Esophagus muscularis mucosa (tissue), 4 donors: Measurements from ENCODE around the gene GINS1.

Experiments
- CTCF ChIP-seq, 3 experiments: fragments of 200-600 bp in 2 of 3; fragments of 450-650 bp in 1 of 3; sonication (generic) in 2 of 3; IDR thresholded peaks; one replicate each; pipeline ENCODE4 v1.5.1; 2017 to 2019; ENCODE audit warnings: antibody characterized with exemption in 3 of 3, mild to moderate bottlenecking in 2 of 3, moderate library complexity in 1 of 3
- EP300 ChIP-seq: sonication (generic); formaldehyde crosslinking; IDR thresholded peaks from one replicate; pipeline ENCODE4 v1.6.1; 2017; ENCODE audit warnings: antibody characterized with exemption
- POLR2A ChIP-seq: fragments of 450-650 bp; IDR thresholded peaks from one replicate; pipeline ENCODE4 v1.6.1; 2017; ENCODE audit warnings: antibody characterized with exemption, moderate library complexity, mild to moderate bottlenecking, low read depth

- TF ChIP-seq CTCF (IDR thresholded peaks at IDR 0.05) (no peak), EP300 (no peak), POLR2A (no peak)
Observed at GRCh38 chr20:25361287-25361683, 46.2 kb upstream of the GINS1 start.
